LoVo (cell line): Measurements from ENCODE around the gene ACO1.
"Not testable (repeated sequence)": the region's sequence is repeated elsewhere in the genome, so short reads cannot be mapped to it uniquely, and the experiment has no call there.

Experiments used
- DNase-seq: peaks from one replicate; pipeline ENCODE4 v3.0.0-alpha.2; 2016; ENCODE audit warnings: low spot score

ACO1 gene

GRCh38 chr9:32384364-32385151, at the start of gene ACO1:
Gene ACO1 (plus strand): TSS chr9:32384643. CDS start chr9:32405507, 20,864 bp downstream.
- peak; percentile 94 for DNase-seq

- DNase-seq = no peak
Measured at GRCh38 chr9:32334916-32335895, 49.2 kb upstream of the ACO1 start.

DNA sequence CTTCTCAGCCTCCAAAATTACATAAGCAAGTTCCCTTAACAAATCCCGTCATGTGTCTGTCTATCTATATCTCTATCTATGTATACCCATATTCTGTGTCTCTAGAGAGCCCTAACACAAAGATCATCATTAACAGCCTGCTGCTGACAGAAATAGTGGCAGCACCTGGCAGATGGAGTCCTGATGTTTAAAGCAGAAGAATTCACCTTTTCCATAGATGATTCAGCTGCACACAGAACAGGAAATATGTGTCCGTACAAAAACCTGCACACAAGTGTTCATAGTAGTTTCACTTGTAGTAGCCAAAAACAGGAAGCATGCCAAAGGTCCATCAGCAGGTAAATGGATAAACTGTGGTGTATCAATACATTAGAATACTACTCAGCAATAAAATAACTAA, 45.0 kb upstream of the ACO1 start:
- no peak for DNase-seq

GRCh38 chr9:32340361-32340760, 44.1 kb upstream of the ACO1 start:
- no peak for DNase-seq

- peak; percentile 8 for DNase-seq
Measured at GRCh38 chr9:32344551-32345182, 39.8 kb upstream of the ACO1 start.

- no peak for DNase-seq
Measured at GRCh38 chr9:32345243-32345642, 39.2 kb upstream of the ACO1 start.

GRCh38 chr9:32347571-32347970, 36.9 kb upstream of the ACO1 start:
- DNase-seq = no peak

- DNase-seq = no peak
Measured at GRCh38 chr9:32348106-32348695, 36.2 kb upstream of the ACO1 start.

DNA sequence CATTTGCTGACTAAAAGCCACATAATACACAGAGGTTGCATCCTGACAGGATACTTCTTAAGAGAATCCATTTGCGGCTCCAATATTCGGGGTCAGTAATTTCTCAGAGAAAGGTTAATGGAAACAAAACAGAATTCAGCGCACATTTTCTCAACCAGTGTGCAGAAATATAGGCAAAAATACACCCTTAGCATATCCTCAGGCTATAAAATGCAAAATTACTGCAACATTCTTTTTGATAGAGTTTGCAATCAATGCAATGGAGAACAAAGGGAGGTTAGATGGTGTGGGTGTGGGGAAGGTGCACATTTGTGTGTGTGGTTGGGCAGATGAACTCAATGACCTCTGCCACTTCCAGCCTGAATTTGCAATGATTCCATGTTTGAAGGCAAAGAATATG, 35.4 kb upstream of the ACO1 start:
- no peak for DNase-seq

DNA sequence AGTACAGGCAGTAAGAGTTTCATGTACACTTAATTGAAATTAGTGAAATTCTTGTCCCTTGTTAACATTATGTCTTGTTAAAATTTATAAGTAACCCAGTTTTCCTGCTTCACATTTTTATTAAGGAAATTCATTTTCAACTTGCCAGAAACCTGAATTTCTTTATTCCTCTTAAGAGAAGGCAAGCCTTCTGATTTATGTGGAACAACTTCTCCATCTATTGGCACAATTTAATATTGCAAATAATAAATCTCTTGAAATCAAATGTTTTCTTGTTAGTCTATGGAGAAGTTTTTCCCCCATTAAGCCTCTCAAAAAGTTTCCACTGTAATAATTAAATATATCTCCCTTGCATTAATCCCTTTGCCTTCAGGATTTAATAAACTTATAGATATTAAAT, 33.8 kb upstream of the ACO1 start:
- peak; percentile 22 for DNase-seq

- no peak for DNase-seq
Measured at GRCh38 chr9:32351845-32352244, 32.6 kb upstream of the ACO1 start.

GRCh38 chr9:32353476-32353875, 31.0 kb upstream of the ACO1 start:
- not testable (repeated sequence) for DNase-seq

GRCh38 chr9:32359452-32359851, 25.0 kb upstream of the ACO1 start:
- no peak for DNase-seq

DNA sequence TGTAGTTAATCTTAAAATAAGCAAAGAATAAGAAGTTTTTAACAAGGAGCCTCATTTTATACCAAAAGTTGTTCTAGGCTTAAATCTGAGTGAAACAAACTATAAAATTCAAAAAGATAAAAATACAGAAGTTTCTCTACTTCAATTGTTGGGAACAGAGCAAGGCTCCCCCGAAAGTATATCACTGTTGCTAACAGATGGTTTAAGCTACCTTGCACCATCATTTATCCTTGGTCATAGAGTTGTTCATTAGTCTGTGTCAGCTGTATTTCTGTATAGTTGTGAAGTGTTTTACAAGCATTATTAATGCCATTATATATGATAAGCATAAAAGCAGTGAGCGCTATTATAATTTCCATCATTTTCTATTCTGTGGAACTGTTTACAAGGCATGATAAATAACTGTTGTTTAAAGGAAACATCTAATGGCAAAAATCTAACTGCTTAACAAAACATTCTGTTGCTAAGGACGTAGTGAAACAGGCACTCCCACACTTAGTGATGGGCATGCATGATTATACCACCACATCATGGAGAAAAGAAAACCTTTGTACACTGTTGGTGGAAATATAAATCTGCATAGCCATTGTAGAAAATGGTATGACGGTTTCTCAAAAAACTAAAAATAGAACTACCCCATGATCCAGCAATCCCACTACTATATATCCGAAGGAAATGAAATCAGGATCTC, 23.3 kb upstream of the ACO1 start:
- no peak for DNase-seq

DNA sequence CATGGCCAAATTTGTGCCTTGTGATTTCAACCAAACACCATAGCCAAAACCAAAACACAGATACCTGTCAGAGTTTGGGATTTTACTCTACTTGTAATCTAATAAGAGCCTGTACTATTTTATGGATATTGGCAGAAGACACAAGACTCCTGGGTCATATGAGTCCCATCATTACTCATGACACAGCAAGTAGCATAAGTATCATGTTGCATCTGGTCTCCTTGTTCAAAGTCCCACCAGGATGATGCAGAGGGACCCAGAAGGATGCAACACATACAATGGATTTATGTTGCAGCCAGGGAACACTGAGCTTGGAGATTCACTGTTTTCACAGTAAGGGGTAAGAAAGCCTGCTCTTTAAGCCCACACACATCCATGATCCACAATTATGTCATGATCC, 13.2 kb upstream of the ACO1 start:
- DNase-seq = no peak

- DNase-seq = no peak
Measured at GRCh38 chr9:32371679-32372078, 12.8 kb upstream of the ACO1 start.

DNA sequence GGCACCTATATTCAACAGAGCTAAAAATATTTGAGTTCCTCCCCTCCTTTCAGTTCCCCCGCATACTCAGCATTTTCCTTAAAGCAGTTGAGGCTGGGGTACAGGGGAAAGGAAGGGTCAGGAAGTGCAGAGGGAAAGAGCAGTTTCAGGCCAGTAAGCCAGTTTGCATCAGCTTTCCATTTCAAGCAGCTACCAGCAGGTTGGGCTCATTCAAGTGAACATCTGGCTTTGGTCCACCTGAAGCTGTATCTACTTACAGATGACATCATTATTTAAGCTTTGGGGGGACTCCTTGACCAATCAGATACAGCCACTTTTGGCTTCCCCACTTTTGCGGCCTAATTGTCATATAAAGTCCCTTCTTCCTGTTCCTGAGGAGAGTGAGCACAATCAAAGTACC, 8.2 kb upstream of the ACO1 start:
- no peak for DNase-seq

GRCh38 chr9:32378496-32378895, 5.9 kb upstream of the ACO1 start:
- peak; percentile 66 for DNase-seq

- DNase-seq = peak; percentile 73
Measured at GRCh38 chr9:32378993-32379729, 5.3 kb upstream of the ACO1 start.

- no peak for DNase-seq
Measured at GRCh38 chr9:32380944-32381343, 3.5 kb upstream of the ACO1 start.
